Fibroblast of skin of back (primary cell): Measurements from ENCODE around the gene REV1.
A peak's percentile ranks its signal among the peaks of the same experiment; 100 is the strongest.
"Not testable (repeated sequence)": the region's sequence is repeated elsewhere in the genome, so short reads cannot be mapped to it uniquely, and the experiment has no call there.

Source experiments
- DNase-seq: peaks from one replicate; pipeline ENCODE4 v3.0.0-alpha.2; 2013

Gene REV1

GRCh38 chr2:99485824-99486223, 4.0 kb downstream of the REV1 start:
- no peak for DNase-seq

- DNase-seq: no peak
Observed at GRCh38 chr2:99485411-99485810, 4.4 kb downstream of the REV1 start.

GRCh38 chr2:99484205-99484604, 5.6 kb downstream of the REV1 start:
- DNase-seq: no peak

GRCh38 chr2:99481941-99482340, 7.9 kb downstream of the REV1 start:
- peak; percentile 48 for DNase-seq

- no peak for DNase-seq
Observed at GRCh38 chr2:99481527-99481926, 8.3 kb downstream of the REV1 start.

- DNase-seq: no peak
Observed at GRCh38 chr2:99480390-99480789, 9.4 kb downstream of the REV1 start.

- DNase-seq: no peak
Observed at GRCh38 chr2:99478632-99479031, 11.2 kb downstream of the REV1 start.

GRCh38 chr2:99477054-99477453, 12.8 kb downstream of the REV1 start:
- no peak for DNase-seq

GRCh38 chr2:99476629-99477028, 13.2 kb downstream of the REV1 start:
- DNase-seq: no peak

- DNase-seq: not testable (repeated sequence)
Observed at GRCh38 chr2:99475095-99475494, 14.7 kb downstream of the REV1 start.

- DNase-seq: no peak
Observed at GRCh38 chr2:99473518-99474083, 16.2 kb downstream of the REV1 start.

GRCh38 chr2:99472600-99472960, 17.2 kb downstream of the REV1 start:
- no peak for DNase-seq

- DNase-seq: no peak
Observed at GRCh38 chr2:99471654-99472599, 17.9 kb downstream of the REV1 start.

GRCh38 chr2:99470957-99471356, 18.9 kb downstream of the REV1 start:
- DNase-seq: no peak

GRCh38 chr2:99470459-99470858, 19.4 kb downstream of the REV1 start:
- not testable (repeated sequence) for DNase-seq

- no peak for DNase-seq
Observed at GRCh38 chr2:99469394-99469793, 20.4 kb downstream of the REV1 start.

- no peak for DNase-seq
Observed at GRCh38 chr2:99468155-99468554, 21.7 kb downstream of the REV1 start.

- no peak for DNase-seq
Observed at GRCh38 chr2:99467390-99467789, 22.4 kb downstream of the REV1 start.

- no peak for DNase-seq
Observed at GRCh38 chr2:99461828-99462483, 27.9 kb downstream of the REV1 start.

- no peak for DNase-seq
Observed at GRCh38 chr2:99458529-99458928, 31.3 kb downstream of the REV1 start.

- no peak for DNase-seq
Observed at GRCh38 chr2:99451686-99452085, 38.1 kb downstream of the REV1 start.

GRCh38 chr2:99451280-99451679, 38.5 kb downstream of the REV1 start:
- no peak for DNase-seq

- no peak for DNase-seq
Observed at GRCh38 chr2:99450199-99450598, 39.6 kb downstream of the REV1 start.

- DNase-seq: peak; percentile 15
Observed at GRCh38 chr2:99448556-99448955, 41.3 kb downstream of the REV1 start.
